Pancreas (tissue), 10 donors: ENCODE results near the gene PIK3C3. TPM values are rescaled to one million over a fixed set of nuclear protein-coding genes. Genes with fewer than 3 reads are reported as not detected.

Experiments
- ATAC-seq, 4 donors: fragments of 200-7000 bp; cut with Tn5 transposase; one replicate each; pipeline versions ENCODE4 v1.8.0 to v1.9.1; 2020; ENCODE audit warnings: mild to moderate bottlenecking in 4 of 4, moderate library complexity in 4 of 4
- DNase-seq, 6 donors: peaks; one replicate each; pipeline ENCODE4 v3.0.0-alpha.2; 2020
- FAIRE-seq: peaks from 2 replicates; lab custom pipeline; 2012; peaks lifted over from hg19 to GRCh38; lab: Jason Lieb, UNC
- H3K27ac ChIP-seq, 4 donors: fragments of 200-600 bp; sonication (generic); 1 replicate in 3 of 4; 2 replicates in 1 of 4; pipeline versions ENCODE4 v1.5.0 to v1.8.0; 2020
- H3K27me3 ChIP-seq, 4 donors: fragments of 200-600 bp; one replicate each; pipeline ENCODE4 v1.8.0; 2021
- H3K36me3 ChIP-seq, 3 donors: fragments of 200-600 bp; sonication (generic) in 1 of 3; one replicate each; pipeline versions ENCODE4 v1.5.0 to v1.8.0; 2020 to 2021
- H3K4me1 ChIP-seq, 3 donors: fragments of 200-600 bp; one replicate each; pipeline ENCODE4 v1.8.0; 2021
- H3K4me3 ChIP-seq, 4 donors: fragments of 200-600 bp; sonication (generic) in 2 of 4; one replicate each; pipeline versions ENCODE4 v1.5.0 to v1.8.0; 2020 to 2021
- H3K9me3 ChIP-seq, 4 donors: fragments of 200-600 bp; one replicate each; pipeline ENCODE4 v1.8.0; 2021
- CTCF ChIP-seq, 4 donors: fragments of 200-600 bp; sonication (generic) in 3 of 4; IDR thresholded peaks; one replicate each; pipeline versions ENCODE4 v1.5.0 to v1.8.0; 2021; ENCODE audit warnings: antibody characterized with exemption in 4 of 4
- WGBS, 2 donors: extraction: QIAGEN DNeasy Blood & Tissue Kit; methylation state at CpG; one replicate each; pipeline ENCODE4 v1.1.7; 2013; 5-methylcytosine and 5-hydroxymethylcytosine counted together
- intact Hi-C, 3 donors: fragments of 100-400 bp; cut with DNase I; formaldehyde crosslinking; loops; one replicate each; pipeline versions ENCODE4 v1.11.1 to v1.14.2; 2022
- polyA plus RNA-seq, 2 donors: library from polyadenylated mRNA; stranded (reverse); fragments of 200-250 nt; gene quantifications; one replicate each; pipeline ENCODE4 v1.2.3, GENCODE V29; 2013
- total RNA-seq, 6 donors: library from RNA; stranded (reverse); fragmentation: NEBNext Ultra II Directional in 4 of 6; extraction: Animal tissue kit (Norgen Biotek cat#: 25700) in 4 of 6; gene quantifications; one replicate each; pipeline versions ENCODE4 v1.2.1 to v1.2.4, GENCODE V29; 2021 to 2023
- donor health status: healthy with polysubstance abuse.
- donor health status: DM: no; HTN: no; CAD: no; lungs with moderate emphysema.
- donor health status: DM: no; HTN: no; CAD: no.
- donor health status: control.
- donor health status: control.
- donor health status: Bipolar disorder and iron deficiency.
- donor health status: DM: yes; HTN: yes; CAD: no.
- donor health status: DM: no; HTN: no; CAD: no.
- donor health status: DM: no; HTN: no; CAD: no.
- donor health status: DM: yes; HTN: yes; CAD: no.

The PIK3C3 gene
- total and polyA plus RNA-seq, 8 donors = 15.4 to 32.3 (median 19.5) TPM

GRCh38 chr18:42078711-42079110, 123.7 kb downstream of the PIK3C3 start:
- FAIRE-seq = no peak
- intact Hi-C loops = no loop called here
- no peak for DNase-seq
- Histone ChIP-seq H3K4me1 (no peaks in the 10 kb centered on the region), H3K36me3 (peaks cover 0 to 10% (median 0%) of the 10 kb centered on the region in 3 donors), H3K4me3 (no peak overlapping the region), H3K9me3 (no peaks in the 10 kb centered on the region), H3K27me3 (no peaks in the 10 kb centered on the region), H3K27ac (no peak overlapping the region)
- TF ChIP-seq CTCF (IDR thresholded peaks at IDR 0.05) = no peak
- 75 to 93% methylated on average over 2 of the region's 2 CpGs for WGBS, 2 donors
- ATAC-seq = no peak

- no peaks in the 10 kb centered on the region for H3K4me1 ChIP-seq
- FAIRE-seq (no peak), DNase-seq (no peak), ATAC-seq (no peak)
- no peaks in the 10 kb centered on the region for H3K27me3 ChIP-seq
- H3K4me3 ChIP-seq = no peak overlapping the region
- 77 to 83% methylated on average over 3 of the region's 3 CpGs for WGBS, 2 donors
- intact Hi-C loops = no loop called here
- TF ChIP-seq CTCF (IDR thresholded peaks at IDR 0.05) = no peak
- H3K27ac ChIP-seq = no peak overlapping the region
- H3K9me3 ChIP-seq = no peaks in the 10 kb centered on the region
- peaks cover 0 to 10% (median 0%) of the 10 kb centered on the region in 3 donors for H3K36me3 ChIP-seq
These were observed 125.3 kb downstream of the PIK3C3 start for GRCh38 chr18:42080340-42080739.

DNA sequence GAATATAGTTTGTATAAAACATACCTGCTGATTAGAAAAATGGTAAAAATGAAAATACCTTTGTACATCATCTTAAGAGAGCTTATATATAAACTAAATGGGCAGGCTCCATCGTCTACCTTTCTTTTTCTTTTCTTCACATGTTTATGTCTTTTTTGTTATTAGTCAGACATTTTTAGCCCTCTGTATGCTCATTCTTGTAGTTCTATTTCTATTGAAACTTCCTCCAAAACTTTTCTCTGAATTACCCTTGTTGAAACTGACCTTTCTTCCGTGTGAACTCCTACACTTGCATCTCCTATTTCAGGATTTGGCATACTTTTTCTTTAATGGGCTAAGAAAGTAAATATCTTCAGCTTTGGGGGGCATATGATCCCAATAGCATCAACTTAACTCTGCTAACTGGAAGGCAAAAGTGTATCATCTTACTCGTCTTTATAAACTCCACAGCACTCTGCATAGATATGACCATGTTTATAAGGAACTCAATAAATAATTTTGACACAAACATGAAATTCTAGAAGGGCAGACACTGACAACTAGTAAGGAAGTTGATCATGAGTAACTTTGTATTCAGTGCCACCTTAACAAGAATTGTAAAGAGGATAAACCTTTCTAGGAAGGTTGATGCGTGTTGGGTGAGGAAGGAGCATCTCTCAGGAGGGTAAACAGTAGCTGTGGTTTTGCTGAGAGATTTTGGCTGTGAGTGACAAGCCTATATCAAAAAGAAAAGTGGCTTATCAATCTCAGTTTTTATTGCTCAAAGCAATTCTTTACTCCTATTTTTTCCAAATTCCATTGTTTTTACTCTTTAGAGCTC, 127.6 kb downstream of the PIK3C3 start:
- Histone ChIP-seq H3K27ac (no peak overlapping the region), H3K4me3 (no peak overlapping the region), H3K27me3 (no peaks in the 10 kb centered on the region), H3K4me1 (no peaks in the 10 kb centered on the region), H3K36me3 (peaks cover 0 to 10% (median 0%) of the 10 kb centered on the region in 3 donors), H3K9me3 (no peaks in the 10 kb centered on the region)
- FAIRE-seq (no peak), DNase-seq (no peak), ATAC-seq (no peak)
- 90 to 92% methylated on average over 4 of the region's 4 CpGs for WGBS, 2 donors
- intact Hi-C loops = no loop called here
- no peak for TF ChIP-seq CTCF (IDR thresholded peaks at IDR 0.05)

GRCh38 chr18:42086288-42086687, 131.3 kb downstream of the PIK3C3 start:
- 90 to 91% methylated on average over 4 of the region's 4 CpGs for WGBS, 2 donors
- DNase-seq (no peak), FAIRE-seq (no peak), ATAC-seq (no peak)
- intact Hi-C loops = no loop called here
- no peak overlapping the region for H3K27ac ChIP-seq
- H3K27me3 ChIP-seq = no peaks in the 10 kb centered on the region
- H3K4me1 ChIP-seq = no peaks in the 10 kb centered on the region
- no peak overlapping the region for H3K4me3 ChIP-seq
- no peak for TF ChIP-seq CTCF (IDR thresholded peaks at IDR 0.05)
- peaks cover 0 to 8% (median 0%) of the 10 kb centered on the region in 3 donors for H3K36me3 ChIP-seq
- no peaks in the 10 kb centered on the region for H3K9me3 ChIP-seq

- no peak for ATAC-seq
- no peak for FAIRE-seq
- DNase-seq = no peak
- intact Hi-C loops = no loop called here
- Histone ChIP-seq H3K27ac (no peak overlapping the region), H3K9me3 (no peaks in the 10 kb centered on the region), H3K36me3 (peaks cover 0 to 4% (median 0%) of the 10 kb centered on the region in 3 donors), H3K27me3 (no peaks in the 10 kb centered on the region), H3K4me1 (no peaks in the 10 kb centered on the region), H3K4me3 (no peak overlapping the region)
- TF ChIP-seq CTCF (IDR thresholded peaks at IDR 0.05) = no peak
- WGBS, 2 donors = 90 to 92% methylated on average over 7 of the region's 7 CpGs
These were observed 132.2 kb downstream of the PIK3C3 start for GRCh38 chr18:42087235-42087634.
